ENCODE results near the gene SHMT2.

The SHMT2 gene

DNA sequence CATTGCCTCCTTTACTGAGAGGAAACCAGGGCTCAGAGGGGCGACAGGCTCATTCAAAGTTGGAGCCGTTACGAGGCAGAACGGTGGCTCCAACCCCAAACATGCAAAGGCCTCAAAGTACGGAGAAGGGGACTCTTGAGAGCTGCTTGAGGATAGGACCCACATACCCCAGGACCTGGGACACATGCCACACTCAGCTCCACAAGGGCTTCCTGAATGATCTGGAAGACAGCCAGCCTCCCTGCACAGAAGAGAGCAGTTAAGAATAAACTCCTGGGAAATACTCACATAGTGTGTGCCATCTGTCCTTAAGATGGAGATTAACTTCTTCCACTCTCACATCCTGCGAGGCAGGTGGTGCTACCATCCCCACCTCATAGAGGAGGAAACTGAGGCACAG is 39.5 kb upstream of the SHMT2 start:
- Histone ChIP-seq H3K4me3 (ENCODE audit: low read depth, low read length) (no peak overlapping the region), H3K27me3 (ENCODE audit: insufficient read depth, low read depth, severe bottlenecking) (no peaks in the 10 kb centered on the region), H3K27ac (peak overlapping the region; percentile 33; the same call in 1 of the 2 replicates), H3K9me3 (ENCODE audit: severe bottlenecking) (no peaks in the 10 kb centered on the region), H3K36me3 (no peaks in the 10 kb centered on the region)
- TF ChIP-seq, protein P1, sequence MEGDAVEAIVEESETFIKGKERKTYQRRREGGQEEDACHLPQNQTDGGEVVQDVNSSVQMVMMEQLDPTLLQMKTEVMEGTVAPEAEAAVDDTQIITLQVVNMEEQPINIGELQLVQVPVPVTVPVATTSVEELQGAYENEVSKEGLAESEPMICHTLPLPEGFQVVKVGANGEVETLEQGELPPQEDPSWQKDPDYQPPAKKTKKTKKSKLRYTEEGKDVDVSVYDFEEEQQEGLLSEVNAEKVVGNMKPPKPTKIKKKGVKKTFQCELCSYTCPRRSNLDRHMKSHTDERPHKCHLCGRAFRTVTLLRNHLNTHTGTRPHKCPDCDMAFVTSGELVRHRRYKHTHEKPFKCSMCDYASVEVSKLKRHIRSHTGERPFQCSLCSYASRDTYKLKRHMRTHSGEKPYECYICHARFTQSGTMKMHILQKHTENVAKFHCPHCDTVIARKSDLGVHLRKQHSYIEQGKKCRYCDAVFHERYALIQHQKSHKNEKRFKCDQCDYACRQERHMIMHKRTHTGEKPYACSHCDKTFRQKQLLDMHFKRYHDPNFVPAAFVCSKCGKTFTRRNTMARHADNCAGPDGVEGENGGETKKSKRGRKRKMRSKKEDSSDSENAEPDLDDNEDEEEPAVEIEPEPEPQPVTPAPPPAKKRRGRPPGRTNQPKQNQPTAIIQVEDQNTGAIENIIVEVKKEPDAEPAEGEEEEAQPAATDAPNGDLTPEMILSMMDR (IDR thresholded peaks at IDR 0.05; ENCODE audit: low read depth, low read length): no peak
- no peak for DNase-seq

DNA sequence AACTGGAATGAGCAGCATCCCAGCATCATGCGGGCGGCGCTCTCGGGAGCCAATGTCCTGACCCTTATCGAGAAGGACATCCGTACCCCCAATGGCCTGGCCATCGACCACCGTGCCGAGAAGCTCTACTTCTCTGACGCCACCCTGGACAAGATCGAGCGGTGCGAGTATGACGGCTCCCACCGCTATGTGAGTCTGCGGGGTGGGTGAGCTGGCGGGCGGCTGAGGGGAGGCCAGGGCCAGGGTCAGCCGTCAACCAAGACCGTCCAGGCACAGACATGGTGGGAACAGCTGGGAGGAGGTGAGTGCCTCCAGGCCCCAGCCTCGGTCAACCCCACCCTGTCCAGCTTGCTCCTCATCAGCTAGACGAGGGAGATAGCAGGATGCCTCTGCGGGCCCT is 38.7 kb upstream of the SHMT2 start:
- no peak for DNase-seq
- H3K4me3 ChIP-seq (ENCODE audit: low read depth, low read length): no peak overlapping the region
- H3K27me3 ChIP-seq (ENCODE audit: insufficient read depth, low read depth, severe bottlenecking): no peaks in the 10 kb centered on the region
- TF ChIP-seq, protein P1 (IDR thresholded peaks at IDR 0.05; ENCODE audit: low read depth, low read length): no peak
- H3K36me3 ChIP-seq: no peaks in the 10 kb centered on the region
- H3K27ac ChIP-seq: no peak overlapping the region
- H3K9me3 ChIP-seq (ENCODE audit: severe bottlenecking): no peaks in the 10 kb centered on the region

DNA sequence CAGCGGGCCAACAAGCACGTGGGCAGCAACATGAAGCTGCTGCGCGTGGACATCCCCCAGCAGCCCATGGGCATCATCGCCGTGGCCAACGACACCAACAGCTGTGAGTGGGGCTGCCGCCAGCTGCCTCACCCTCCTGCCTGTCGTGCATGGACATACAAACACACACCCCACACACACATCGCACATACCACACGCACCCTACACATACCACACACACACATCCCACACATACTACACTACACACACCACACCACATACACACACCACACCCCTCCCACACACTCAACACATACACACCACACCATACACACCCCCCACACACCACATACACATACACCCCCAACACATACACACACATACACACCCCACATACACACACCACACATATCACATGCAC is 38.1 kb upstream of the SHMT2 start:
- H3K36me3 ChIP-seq: peaks cover 4% of the 10 kb centered on the region; the same call in 1 of the 2 replicates
- H3K9me3 ChIP-seq (ENCODE audit: severe bottlenecking): no peaks in the 10 kb centered on the region
- no peak overlapping the region for H3K4me3 ChIP-seq (ENCODE audit: low read depth, low read length)
- no peak for DNase-seq
- TF ChIP-seq, protein P1 (IDR thresholded peaks at IDR 0.05; ENCODE audit: low read depth, low read length): no peak
- H3K27ac ChIP-seq: no peak overlapping the region
- no peaks in the 10 kb centered on the region for H3K27me3 ChIP-seq (ENCODE audit: insufficient read depth, low read depth, severe bottlenecking)

DNA sequence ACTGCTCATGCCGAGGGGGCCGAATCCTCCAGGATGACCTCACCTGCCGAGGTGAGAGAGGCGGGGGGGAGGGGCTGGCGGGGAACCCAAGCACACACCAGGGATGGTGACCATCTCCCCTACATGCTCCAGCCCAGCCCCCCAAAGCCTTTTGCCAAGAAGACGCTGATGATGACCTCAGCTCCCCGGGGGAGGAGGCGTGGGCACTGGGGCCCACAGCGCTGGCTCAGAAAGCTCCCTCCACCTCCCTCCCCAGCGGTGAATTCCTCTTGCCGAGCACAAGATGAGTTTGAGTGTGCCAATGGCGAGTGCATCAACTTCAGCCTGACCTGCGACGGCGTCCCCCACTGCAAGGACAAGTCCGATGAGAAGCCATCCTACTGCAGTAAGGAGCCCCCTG is 36.6 kb upstream of the SHMT2 start:
- Histone ChIP-seq H3K27ac (no peak overlapping the region), H3K9me3 (ENCODE audit: severe bottlenecking) (no peaks in the 10 kb centered on the region), H3K27me3 (ENCODE audit: insufficient read depth, low read depth, severe bottlenecking) (no peaks in the 10 kb centered on the region), H3K4me3 (ENCODE audit: low read depth, low read length) (no peak overlapping the region), H3K36me3 (peaks cover 4% of the 10 kb centered on the region; the same call in 1 of the 2 replicates)
- TF ChIP-seq, protein P1 (IDR thresholded peaks at IDR 0.05; ENCODE audit: low read depth, low read length): no peak
- DNase-seq: no peak

GRCh38 chr12:57193706-57194245 is 35.7 kb upstream of the SHMT2 start:
- no peak overlapping the region for H3K4me3 ChIP-seq (ENCODE audit: low read depth, low read length)
- no peak overlapping the region for H3K27ac ChIP-seq
- H3K27me3 ChIP-seq (ENCODE audit: insufficient read depth, low read depth, severe bottlenecking): no peaks in the 10 kb centered on the region
- peaks cover 4% of the 10 kb centered on the region; the same call in 1 of the 2 replicates for H3K36me3 ChIP-seq
- H3K9me3 ChIP-seq (ENCODE audit: severe bottlenecking): no peaks in the 10 kb centered on the region
- TF ChIP-seq, protein P1 (IDR thresholded peaks at IDR 0.05; ENCODE audit: low read depth, low read length): no peak
- DNase-seq: no peak

DNA sequence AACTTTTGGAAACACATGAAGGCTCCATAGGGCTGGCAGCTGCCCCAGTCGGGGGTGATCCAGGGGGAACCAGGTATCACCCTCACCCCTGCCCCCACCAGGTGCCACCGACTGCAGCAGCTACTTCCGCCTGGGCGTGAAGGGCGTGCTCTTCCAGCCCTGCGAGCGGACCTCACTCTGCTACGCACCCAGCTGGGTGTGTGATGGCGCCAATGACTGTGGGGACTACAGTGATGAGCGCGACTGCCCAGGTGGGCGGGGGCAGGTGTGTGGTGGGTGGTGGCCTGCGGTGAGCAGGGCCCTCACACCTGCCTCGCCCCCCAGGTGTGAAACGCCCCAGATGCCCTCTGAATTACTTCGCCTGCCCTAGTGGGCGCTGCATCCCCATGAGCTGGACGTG is 35.3 kb upstream of the SHMT2 start:
- DNase-seq: no peak
- Histone ChIP-seq H3K4me3 (ENCODE audit: low read depth, low read length) (no peak overlapping the region), H3K27ac (no peak overlapping the region), H3K9me3 (ENCODE audit: severe bottlenecking) (no peaks in the 10 kb centered on the region), H3K27me3 (ENCODE audit: insufficient read depth, low read depth, severe bottlenecking) (no peaks in the 10 kb centered on the region), H3K36me3 (peaks cover 4% of the 10 kb centered on the region; the same call in 1 of the 2 replicates)
- TF ChIP-seq, protein P1 (IDR thresholded peaks at IDR 0.05; ENCODE audit: low read depth, low read length): no peak
